HepG2 (cell line): ENCODE data around the gene C21orf58. TPM values are rescaled to one million over a fixed set of nuclear protein-coding genes. Genes with fewer than 3 reads are reported as not detected.

Experiments used
- AHDC1 ChIP-seq: sonication (generic); formaldehyde crosslinking; IDR thresholded peaks from 2 replicates; pipeline ENCODE4 v1.5.1; 2020; ENCODE audit warnings: mild to moderate bottlenecking, missing genetic modification reagents, borderline replicate concordance
- FOXO1 ChIP-seq: sonication (generic); formaldehyde crosslinking; IDR thresholded peaks from 2 replicates; pipeline ENCODE4 v1.4.0; 2020; ENCODE audit warnings: missing genetic modification reagents
- HMGA1 ChIP-seq: sonication (generic); formaldehyde crosslinking; conservative IDR thresholded peaks from 2 replicates; pipeline ENCODE4 v1.4.0; 2020; ENCODE audit warnings: missing genetic modification reagents
- THAP8 ChIP-seq: sonication (generic); formaldehyde crosslinking; IDR thresholded peaks from 2 replicates; pipeline ENCODE4 v1.5.1; 2020; ENCODE audit warnings: missing genetic modification reagents, mild to moderate bottlenecking, borderline replicate concordance
- TOE1 ChIP-seq: sonication (generic); formaldehyde crosslinking; IDR thresholded peaks from 2 replicates; pipeline ENCODE4 v1.4.0; 2020; ENCODE audit warnings: mild to moderate bottlenecking, missing genetic modification reagents
- ZBTB4 ChIP-seq: sonication (generic); formaldehyde crosslinking; IDR thresholded peaks from 2 replicates; pipeline ENCODE4 v1.4.0; 2020; ENCODE audit warnings: missing genetic modification reagents, mild to moderate bottlenecking, borderline replicate concordance
- ZBTB7A ChIP-seq: sonication (generic); formaldehyde crosslinking; IDR thresholded peaks from 2 replicates; pipeline ENCODE4 v1.8.0; 2022; ENCODE audit warnings: mild to moderate bottlenecking, missing genetic modification reagents
- ZNF10 ChIP-seq: sonication (generic); formaldehyde crosslinking; IDR thresholded peaks from 2 replicates; pipeline ENCODE4 v1.4.0; 2020; ENCODE audit warnings: mild to moderate bottlenecking, low read depth, missing genetic modification reagents, borderline replicate concordance
- ZNF121 ChIP-seq: sonication (generic); formaldehyde crosslinking; IDR thresholded peaks from 2 replicates; pipeline ENCODE4 v1.5.0; 2020; ENCODE audit warnings: mild to moderate bottlenecking, missing genetic modification reagents
- ZNF512B ChIP-seq: sonication (generic); formaldehyde crosslinking; IDR thresholded peaks from 2 replicates; pipeline ENCODE4 v1.5.1; 2020; ENCODE audit warnings: missing genetic modification reagents, mild to moderate bottlenecking, borderline replicate concordance
- ZNF547 ChIP-seq: sonication (generic); formaldehyde crosslinking; IDR thresholded peaks from 2 replicates; pipeline ENCODE4 v1.5.1; 2020; ENCODE audit warnings: mild to moderate bottlenecking, missing genetic modification reagents
- ZSCAN25 ChIP-seq: sonication (generic); formaldehyde crosslinking; IDR thresholded peaks from 2 replicates; pipeline ENCODE4 v1.8.0; 2022; ENCODE audit warnings: mild to moderate bottlenecking, missing genetic modification reagents
- polyA plus RNA-seq, 8 experiments: library from polyadenylated mRNA; depleted of rRNA in 3 of 8; stranded (reverse) in 7 of 8; unstranded in 1 of 8; fragments of >200 nt; fragmentation: Illumina TruSeq in 4 of 8; extraction: Trizol in 4 of 8; gene quantifications; 2 replicates each; pipeline versions ENCODE4 v1.2.1 to v1.2.3, GENCODE V29; 2011 to 2016; ENCODE audit warnings: low read depth in 4 of 8, missing spikeins in 1 of 8, mixed read lengths in 1 of 8; ENCODE audit not compliant: insufficient read depth in 1 of 8
- total RNA-seq, 5 experiments: library from RNA; depleted of rRNA; stranded (reverse); fragments of >200 nt; fragmentation: Illumina TruSeq; extraction: Trizol; gene quantifications; 2 replicates each; pipeline ENCODE4 v1.2.3, GENCODE V29; 2016; ENCODE audit warnings: low read depth in 1 of 5

The C21orf58 gene
- total and polyA plus RNA-seq, 2 of the 13 experiments (the other 11 are each of a cell fraction or from before 2014, with no cell fraction given), result 3.5 to 6.8 TPM

GRCh38 chr21:46285761-46286647, 37.7 kb downstream of the C21orf58 start, which contains the start of gene YBEY (continued):
- no peak for TF ChIP-seq AHDC1 (CRISPR knock-in tag)
- TF ChIP-seq FOXO1, result peak; percentile 65
- TF ChIP-seq ZNF547 (CRISPR knock-in tag), result peak; percentile 91
- TF ChIP-seq HMGA1 (CRISPR knock-in tag), result no peak
- peak; percentile 37; the same call in 1 of the 2 replicates for TF ChIP-seq ZNF121 (CRISPR knock-in tag)
- TF ChIP-seq TOE1 (CRISPR knock-in tag), result no peak
- TF ChIP-seq ZBTB7A (CRISPR knock-in tag), result peak; percentile 64; the same call in 1 of the 2 replicates
- TF ChIP-seq ZNF10, result no peak
- TF ChIP-seq ZBTB4 (CRISPR knock-in tag), result no peak
- peak; percentile 85; the same call in 1 of the 2 replicates for TF ChIP-seq ZSCAN25
- peak; percentile 78; the same call in 1 of the 2 replicates for TF ChIP-seq ZNF512B (CRISPR knock-in tag)
- no peak for TF ChIP-seq THAP8 (CRISPR knock-in tag)
